ES-I3 (cell line): Measurements from ENCODE around the gene DUSP12.

Experiments
- H3K36me3 ChIP-seq: 2 replicates; pipeline ENCODE4 v1.6.1; 2013; ENCODE audit warnings: mild to moderate bottlenecking, low read length, control low read depth, moderate library complexity; ENCODE audit not compliant: insufficient read depth
- H3K4me1 ChIP-seq: 2 replicates; pipeline ENCODE4 v1.6.1; 2013; ENCODE audit warnings: mild to moderate bottlenecking, control low read depth, low read length; ENCODE audit not compliant: insufficient read depth
- H3K9ac ChIP-seq: 2 replicates; pipeline ENCODE4 v1.6.1; 2013; ENCODE audit warnings: low read depth, mild to moderate bottlenecking, low read length, moderate library complexity
- H3K9me3 ChIP-seq: 2 replicates; pipeline ENCODE4 v1.6.1; 2013; ENCODE audit warnings: mild to moderate bottlenecking, low read length, moderate library complexity; ENCODE audit not compliant: control insufficient read depth, insufficient read depth

Gene DUSP12

GRCh38 chr1:161801955-161802354 is 52.4 kb downstream of the DUSP12 start:
- Histone ChIP-seq H3K36me3 (peaks cover 3% of the 10 kb centered on the region; the same call in 1 of the 2 replicates), H3K9me3 (no peaks in the 10 kb centered on the region), H3K4me1 (no peaks in the 10 kb centered on the region), H3K9ac (no peak overlapping the region)

GRCh38 chr1:161803181-161803580 is 53.6 kb downstream of the DUSP12 start:
- no peak overlapping the region for H3K9ac ChIP-seq
- no peaks in the 10 kb centered on the region for H3K4me1 ChIP-seq
- H3K9me3 ChIP-seq: no peaks in the 10 kb centered on the region
- H3K36me3 ChIP-seq: no peaks in the 10 kb centered on the region

- no peaks in the 10 kb centered on the region for H3K4me1 ChIP-seq
- H3K9ac ChIP-seq: no peak overlapping the region
- H3K9me3 ChIP-seq: no peaks in the 10 kb centered on the region
- H3K36me3 ChIP-seq: no peaks in the 10 kb centered on the region
Observed at GRCh38 chr1:161805399-161806197, 56.0 kb downstream of the DUSP12 start.
